Adrenal gland (tissue), 5 donors: ENCODE data around the gene DEFB132.

ENCODE experiments used
- POLR2A ChIP-seq, 2 donors: fragments of 450-650 bp; IDR thresholded peaks; one replicate each; pipeline ENCODE4 v1.6.1; 2017; ENCODE audit warnings: antibody characterized with exemption in 2 of 2, mild to moderate bottlenecking in 2 of 2, moderate library complexity in 1 of 2
- TF ChIP-seq, protein P1 (sequence below), 6 experiments: fragments of 450-650 bp in 4 of 6; fragments of 200-600 bp in 2 of 6; sonication (generic) in 1 of 6; IDR thresholded peaks; 1 replicate in 5 of 6; 2 replicates in 1 of 6; pipeline versions ENCODE4 v1.5.1 to v1.8.0; 2016 to 2021; ENCODE audit warnings: antibody characterized with exemption in 6 of 6, mild to moderate bottlenecking in 2 of 6, moderate library complexity in 1 of 6
- donor health status: DM: no; HTN: no; CAD: no.

DNA sequence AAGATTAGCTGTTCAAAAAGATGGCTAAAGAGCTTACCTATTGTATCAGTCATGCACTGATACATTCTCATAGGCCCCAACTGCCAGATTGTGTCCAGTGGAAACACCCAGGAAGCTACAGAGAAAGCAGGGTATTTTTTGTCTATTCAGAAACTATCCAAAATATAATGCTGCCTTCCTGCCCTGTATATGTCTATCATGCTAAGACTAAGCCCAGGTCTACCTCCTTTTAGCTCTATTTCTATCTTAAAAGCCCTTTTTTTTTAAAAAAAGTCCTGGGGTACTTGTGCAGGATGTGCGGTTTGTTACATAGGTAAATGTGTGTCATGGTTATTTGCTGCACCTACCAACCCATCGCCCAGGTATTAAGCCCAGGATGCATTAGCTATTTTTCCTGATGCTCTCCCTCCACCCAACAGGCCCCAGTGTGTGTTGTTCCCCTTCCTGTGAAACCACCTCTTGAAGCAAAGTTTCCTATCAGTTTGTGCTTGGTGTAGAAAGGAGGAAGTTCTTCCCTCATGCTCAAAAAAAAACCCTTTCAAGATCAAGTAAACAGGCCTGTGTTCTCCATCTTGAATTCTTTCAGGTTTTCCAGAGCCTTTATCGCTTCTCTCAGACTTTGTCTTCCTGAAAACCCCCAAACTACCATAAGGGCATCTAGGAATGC lies 30.0 kb upstream of the DEFB132 start:
- TF ChIP-seq, protein P1, sequence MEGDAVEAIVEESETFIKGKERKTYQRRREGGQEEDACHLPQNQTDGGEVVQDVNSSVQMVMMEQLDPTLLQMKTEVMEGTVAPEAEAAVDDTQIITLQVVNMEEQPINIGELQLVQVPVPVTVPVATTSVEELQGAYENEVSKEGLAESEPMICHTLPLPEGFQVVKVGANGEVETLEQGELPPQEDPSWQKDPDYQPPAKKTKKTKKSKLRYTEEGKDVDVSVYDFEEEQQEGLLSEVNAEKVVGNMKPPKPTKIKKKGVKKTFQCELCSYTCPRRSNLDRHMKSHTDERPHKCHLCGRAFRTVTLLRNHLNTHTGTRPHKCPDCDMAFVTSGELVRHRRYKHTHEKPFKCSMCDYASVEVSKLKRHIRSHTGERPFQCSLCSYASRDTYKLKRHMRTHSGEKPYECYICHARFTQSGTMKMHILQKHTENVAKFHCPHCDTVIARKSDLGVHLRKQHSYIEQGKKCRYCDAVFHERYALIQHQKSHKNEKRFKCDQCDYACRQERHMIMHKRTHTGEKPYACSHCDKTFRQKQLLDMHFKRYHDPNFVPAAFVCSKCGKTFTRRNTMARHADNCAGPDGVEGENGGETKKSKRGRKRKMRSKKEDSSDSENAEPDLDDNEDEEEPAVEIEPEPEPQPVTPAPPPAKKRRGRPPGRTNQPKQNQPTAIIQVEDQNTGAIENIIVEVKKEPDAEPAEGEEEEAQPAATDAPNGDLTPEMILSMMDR (IDR thresholded peaks at IDR 0.05), result no peak
- no peak for TF ChIP-seq POLR2A (IDR thresholded peaks at IDR 0.05)
